DLD1 (cell line): Measurements from ENCODE around the gene NHLH1.

Experiments used
- in situ Hi-C: cut with HindIII; loops from 2 replicates; pipeline ENCODE4 v1.10.0; 2017; ENCODE audit warnings: low sequenced_read_pairs

NHLH1 gene

DNA sequence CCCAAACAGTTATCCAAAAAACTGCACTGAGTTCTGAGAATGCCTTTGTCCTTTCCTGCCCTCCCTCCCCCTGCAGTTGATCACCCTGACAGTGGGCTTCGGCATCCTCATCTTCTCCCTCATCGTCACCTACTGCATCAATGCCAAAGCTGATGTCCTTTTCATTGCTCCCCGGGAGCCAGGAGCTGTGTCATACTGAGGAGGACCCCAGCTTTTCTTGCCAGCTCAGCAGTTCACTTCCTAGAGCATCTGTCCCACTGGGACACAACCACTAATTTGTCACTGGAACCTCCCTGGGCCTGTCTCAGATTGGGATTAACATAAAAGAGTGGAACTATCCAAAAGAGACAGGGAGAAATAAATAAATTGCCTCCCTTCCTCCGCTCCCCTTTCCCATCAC is 8.8 kb upstream of the NHLH1 start:
- in situ Hi-C loops, result no loop called here

DNA sequence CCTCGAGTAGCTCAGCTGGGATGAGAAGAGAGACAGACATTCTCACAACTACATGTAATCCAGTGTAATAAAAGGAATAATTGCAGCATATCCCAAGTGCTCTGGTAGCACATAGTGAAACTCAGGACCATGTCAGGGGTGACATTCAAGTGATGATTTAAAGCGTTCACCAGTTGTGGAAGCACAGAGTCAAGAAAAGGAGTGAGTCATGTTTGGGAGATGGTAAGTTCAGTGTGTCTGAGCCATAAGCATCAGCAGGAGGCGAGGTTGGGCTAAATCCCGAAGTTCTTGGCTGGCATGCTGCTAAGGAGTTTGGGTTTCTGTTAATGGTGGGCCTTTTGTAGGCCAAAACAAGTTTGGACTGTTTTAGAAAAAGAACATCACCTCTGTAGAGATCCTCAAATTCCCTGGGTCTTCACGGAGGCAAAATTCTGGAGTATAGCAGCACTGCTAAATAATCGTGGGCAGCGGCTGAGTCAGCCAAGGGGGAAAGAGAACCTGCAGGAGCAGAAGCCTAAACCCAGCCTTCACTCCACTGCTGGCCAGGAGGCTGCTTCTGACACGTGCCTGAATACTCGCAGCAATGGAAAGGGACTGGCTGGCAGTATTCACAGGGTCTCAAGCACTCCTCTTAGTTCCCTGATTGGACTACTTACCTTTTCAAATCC is 7.2 kb upstream of the NHLH1 start:
- in situ Hi-C loops, result no loop called here

DNA sequence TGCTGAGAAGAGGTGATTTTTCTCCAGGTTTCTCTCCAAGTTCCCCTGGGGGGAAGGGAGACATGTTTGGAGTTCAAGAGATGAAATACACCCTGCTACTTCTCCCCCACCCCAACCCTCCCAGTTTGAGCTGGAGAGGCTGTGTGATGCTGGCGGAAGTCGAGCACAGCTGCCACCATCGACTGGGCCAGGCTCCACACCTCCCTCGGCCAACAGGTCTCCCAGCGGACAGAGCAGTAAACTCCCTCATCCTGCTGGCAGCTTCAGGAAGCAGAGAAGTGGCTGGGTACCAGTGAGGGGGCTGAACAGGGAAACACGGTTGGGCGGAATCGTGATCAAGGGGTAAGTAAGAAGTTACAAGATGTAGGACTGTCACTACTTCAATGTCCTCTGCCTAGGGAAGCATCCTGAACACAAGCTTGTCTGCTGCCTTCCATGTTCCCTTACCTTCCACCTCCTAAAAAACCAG is 6.6 kb upstream of the NHLH1 start:
- in situ Hi-C loops, result no loop called here

DNA sequence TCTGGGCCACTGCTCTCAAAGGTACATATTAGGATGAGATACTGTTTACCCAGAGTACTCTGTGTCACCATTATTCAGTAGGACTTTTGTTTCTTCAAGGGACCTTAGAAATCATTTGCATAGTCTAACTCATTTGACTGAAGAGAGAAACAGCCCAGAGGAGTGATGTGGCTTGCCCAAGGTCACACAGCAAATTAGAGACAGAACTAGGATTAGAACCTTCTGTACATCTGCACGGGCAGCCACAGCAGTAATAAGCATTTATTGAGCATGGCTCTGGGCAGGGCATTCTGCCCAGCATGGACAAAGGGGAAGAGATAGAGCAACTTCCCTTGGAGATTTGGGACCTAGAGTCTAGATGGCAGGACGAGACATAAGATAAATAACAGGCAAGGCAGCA is 5.7 kb upstream of the NHLH1 start:
- in situ Hi-C loops, result no loop called here

DNA sequence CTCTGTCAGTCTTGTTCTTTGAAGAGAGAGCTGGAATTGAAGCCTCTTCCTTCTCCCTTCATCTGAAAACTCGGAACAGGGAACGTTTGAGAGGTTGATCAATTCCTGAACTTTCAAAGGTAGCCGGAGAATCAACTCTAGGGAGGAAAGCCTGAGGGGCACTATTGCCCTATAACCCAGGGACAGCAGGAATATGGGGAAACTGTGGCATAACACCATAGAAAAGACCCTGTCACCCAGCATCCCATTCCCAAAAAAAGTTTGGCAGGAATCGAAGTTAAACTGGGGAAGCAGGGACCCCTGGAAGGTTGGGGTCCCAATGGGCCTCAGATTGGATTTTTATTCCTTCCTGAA is 5.1 kb upstream of the NHLH1 start:
- in situ Hi-C loops, result no loop called here

DNA sequence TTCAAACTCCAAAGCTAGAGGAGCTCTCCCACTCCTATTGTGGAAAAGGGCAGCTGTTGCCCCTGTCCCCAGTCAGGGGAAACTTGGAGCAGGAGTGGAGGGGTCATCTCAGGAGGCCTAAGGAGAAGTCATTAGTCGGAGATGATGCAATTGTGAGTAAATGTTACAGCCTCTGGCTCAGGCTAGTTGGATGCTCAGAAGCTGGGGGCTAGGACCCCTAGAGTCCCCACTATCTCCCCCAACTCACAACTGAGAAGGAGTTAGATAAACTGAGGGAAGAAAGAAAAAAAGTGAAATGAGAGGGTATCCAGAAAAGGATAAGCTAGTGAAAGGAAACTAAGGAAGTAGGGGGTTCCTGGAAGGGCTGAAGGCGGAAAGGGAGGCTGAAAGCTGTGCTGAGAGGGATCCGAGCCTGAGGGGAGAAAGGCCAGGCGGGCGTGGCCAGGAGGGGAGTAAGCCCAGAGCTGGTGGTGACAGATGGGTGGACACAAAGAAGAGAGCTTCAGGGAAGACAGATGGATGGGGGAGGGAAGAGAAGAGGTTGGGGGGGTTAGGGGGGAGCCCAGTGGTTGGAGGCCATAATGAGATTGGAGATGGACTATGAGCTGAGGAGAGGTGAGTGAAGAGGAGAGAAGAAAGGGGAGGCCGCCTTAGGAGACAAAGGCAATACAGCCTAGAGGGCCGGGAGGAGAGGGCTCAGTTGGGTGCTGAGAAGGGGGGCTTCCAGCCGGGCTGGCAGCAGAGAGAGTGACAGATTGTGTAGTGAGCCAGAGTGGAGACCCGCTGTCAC is 4.5 kb upstream of the NHLH1 start:
- in situ Hi-C loops, result no loop called here

DNA sequence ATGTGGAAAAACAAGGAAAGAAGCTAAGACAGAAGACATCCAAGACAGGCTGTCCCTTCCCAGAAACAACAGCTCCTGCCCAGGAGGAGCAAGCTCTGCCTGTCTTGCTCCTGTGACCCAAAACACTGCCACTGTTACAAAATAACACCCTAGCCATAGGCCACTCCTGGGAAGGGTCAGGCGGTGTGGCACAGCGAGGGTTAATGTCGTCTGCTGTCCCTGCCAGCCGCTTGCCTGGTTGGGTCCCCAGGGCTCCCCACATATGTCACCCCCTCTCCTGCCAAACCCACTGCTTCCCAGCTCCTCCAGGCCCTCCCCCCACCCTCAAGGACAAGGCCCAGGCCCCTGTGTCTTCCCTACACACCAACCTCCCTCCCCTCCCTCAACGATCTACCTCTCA is 3.9 kb upstream of the NHLH1 start:
- in situ Hi-C loops, result no loop called here

DNA sequence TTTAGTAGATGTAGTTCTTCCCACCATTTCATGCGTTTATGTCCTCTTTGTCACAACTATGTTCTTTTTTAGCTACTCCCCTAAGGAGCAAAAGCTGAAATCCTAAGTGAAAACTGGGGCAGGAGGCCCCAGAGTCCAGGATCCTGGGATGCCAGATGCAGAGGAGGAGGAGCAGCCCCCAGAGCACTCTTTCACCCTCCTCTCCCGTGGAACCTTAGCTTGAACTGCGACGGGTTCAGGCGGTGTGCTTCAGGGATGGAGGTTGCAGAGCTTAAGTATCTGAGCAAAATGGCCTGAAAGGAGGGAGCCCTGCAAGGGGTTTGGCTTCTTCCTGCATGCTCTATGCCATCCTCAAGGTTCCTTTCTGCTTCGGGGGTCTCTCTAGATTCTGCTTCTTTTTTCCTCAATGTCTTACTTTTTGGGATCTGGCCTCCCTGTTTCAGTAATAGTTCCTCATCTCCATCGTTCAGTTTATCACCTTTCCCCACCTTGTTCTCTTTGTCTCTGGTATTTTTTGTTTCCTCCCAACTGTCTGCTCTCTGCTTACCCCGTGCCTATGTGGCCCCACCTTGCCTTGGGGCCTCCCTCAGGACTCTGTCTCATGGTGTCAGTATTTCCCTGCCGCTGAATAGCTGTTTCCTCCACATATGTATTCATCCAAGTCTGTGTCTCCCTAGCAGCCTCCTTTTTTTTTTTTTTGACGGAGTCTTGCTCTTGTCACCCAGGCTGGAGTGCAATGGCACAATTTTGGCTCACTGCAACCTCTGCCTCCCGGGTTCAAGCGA is 2.7 kb upstream of the NHLH1 start:
- in situ Hi-C loops, result no loop called here

DNA sequence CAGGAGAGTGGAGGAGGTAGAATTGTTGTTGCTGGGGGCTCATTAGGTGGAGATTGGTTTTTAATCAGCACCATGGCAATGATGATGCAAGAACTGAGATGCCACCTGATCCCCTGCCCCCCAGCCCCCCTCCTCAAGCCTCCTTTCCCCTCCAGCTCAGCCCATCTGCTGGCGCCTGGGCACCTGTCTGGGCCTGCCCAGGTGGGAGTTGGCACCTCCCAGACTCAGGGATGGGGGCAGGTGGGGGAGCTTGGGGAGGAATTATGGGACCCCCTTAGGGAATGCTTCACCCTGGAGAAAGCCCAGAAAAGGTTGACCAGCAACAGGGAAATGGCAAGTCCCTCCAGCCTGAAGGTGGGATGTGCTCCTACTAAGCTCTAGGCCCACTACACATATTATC is 1.5 kb upstream of the NHLH1 start:
- in situ Hi-C loops, result no loop called here

DNA sequence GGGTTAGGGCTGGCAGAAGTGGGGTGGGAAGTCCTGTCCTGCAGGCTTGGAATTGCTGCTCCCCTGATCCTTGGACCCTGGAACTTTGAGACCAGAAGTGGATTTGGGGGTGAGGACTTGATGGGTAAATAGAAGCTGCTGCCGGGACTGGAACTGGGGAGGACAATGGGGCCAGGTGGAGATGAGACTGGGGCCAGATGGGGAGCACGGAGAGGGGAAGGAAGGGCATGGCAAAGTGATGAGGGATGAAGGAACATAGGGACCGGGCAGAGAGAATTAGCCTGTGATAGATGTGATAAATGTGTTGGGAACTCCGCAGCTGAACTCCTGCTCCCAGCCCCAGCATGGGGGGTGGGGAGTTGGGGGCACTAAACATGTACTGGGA is 637 bp downstream of the NHLH1 start:
- in situ Hi-C loops, result no loop called here

DNA sequence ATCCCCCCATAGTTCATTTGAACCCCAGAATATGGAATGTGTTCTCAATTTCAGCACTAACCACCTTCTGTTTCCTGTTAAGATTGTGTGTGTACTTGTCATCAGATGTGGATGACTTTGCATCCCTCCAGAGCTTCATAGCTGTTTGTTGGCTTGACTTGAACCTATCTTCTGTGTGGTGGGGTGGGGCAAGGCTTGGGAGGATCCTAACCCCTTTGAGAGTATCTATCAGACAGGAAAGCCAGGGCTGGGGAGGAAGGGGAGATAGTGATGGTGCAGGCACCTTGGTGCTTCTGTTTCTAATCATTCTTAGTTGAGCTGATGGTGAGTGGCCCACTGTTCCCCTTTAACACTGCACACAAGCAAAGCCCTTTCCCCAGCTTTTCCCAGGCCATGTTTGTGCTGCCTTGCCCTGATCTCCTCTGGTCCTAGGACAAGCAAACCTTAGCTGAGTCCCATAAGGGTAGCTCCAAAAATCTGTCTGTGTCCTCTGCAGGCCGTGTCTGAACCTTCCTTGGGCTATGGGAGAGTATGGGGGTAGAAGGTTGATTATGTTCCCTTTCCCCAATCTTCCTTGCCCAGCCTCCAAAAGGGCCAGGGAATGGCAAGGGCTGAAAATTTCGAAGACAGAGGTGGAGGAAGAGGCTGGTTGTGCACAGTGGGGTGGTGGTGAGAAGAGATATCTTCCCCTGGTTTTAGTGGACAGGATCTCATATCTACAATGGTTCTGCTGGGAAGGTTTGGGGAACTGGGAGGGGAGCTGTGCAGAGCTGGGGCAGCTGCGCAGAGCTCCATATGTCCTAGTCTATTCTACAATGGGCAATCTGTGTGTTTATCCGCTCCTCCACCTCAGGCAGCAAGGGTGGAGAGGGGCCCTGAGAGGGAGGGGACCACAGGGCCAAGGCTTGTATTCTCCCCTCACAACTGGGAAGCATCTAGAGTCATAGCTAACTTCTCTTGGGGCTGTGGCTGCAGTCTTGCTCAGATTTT is 1.4 kb downstream of the NHLH1 start:
- in situ Hi-C loops, result no loop called here

DNA sequence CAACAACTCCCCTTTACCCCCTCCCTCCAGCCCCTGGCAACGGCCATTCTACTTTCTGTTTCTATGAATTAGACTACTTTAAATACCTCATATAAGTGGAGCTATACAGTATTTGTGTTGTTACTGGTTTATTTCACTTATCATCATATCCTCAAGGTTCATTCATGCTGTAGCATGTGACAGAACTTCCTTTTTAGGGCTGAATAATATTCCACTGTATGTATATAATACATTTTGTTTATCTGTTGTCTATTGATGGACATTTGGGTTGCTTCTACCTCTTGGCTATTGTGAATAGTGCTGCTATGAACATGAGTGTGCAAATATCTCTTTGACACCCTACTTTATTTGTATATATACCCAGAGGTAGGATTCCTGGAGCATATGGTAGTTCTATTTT is 2.2 kb downstream of the NHLH1 start:
- in situ Hi-C loops, result no loop called here

DNA sequence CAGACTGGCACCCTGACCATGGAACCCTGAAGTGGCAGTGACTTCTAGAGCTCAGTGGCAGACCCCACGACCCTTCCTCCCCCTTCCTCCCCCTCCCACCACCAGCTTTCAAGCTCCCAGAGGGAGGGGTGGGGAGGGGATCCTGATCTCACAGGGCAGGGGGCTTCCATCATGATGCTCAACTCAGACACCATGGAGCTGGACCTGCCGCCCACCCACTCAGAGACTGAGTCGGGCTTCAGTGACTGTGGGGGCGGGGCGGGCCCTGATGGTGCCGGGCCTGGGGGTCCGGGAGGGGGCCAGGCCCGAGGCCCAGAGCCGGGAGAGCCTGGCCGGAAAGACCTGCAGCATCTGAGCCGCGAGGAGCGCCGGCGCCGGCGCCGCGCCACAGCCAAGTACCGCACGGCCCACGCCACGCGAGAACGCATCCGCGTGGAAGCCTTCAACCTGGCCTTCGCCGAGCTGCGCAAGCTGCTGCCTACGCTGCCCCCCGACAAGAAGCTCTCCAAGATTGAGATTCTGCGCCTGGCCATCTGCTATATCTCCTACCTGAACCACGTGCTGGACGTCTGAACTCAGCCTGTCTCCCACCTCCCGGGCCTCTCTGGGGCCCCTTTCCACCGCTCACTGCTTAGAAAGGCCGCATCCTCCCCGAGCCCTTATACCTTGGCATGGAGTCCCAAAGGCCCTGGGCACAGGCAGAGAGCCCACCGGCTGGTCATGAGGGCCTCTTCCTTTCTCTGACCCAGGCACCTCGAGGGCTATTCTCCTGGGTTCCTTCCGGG is 3.9 kb downstream of the NHLH1 start:
- in situ Hi-C loops, result no loop called here

DNA sequence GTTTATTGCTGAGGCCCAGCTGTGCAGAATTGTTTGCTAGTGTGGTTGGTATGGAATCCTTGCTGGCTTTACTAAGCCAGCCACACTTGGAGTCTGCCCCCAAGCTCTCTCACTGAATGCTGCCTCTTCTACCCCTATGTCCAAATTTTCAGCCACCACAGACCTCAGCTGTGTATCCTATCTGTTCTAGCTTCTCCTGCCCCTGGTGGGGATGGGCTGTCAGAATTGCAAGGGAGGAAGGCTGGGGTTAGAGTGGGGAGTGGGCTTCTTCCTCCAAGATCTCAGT is 4.4 kb downstream of the NHLH1 start:
- in situ Hi-C loops, result no loop called here

DNA sequence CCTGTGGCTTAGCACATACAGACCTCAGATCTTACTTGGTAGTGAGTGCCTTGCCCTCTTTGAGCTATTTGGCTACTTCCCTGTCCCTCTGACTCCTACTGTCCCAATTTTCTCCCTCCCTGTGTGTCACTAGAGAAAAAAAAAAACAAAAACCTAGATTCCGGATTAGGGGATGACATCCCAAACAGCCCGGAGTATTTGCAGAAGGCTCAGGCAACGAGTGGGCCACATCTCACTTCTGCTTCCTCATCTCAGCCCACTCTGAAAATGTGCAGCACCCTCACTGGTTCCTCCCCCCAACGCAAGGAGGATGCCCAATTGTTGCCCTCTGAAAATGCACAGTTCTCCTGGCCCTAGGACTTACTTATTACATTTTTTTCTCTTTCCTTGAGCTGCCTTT is 4.9 kb downstream of the NHLH1 start:
- in situ Hi-C loops, result no loop called here

DNA sequence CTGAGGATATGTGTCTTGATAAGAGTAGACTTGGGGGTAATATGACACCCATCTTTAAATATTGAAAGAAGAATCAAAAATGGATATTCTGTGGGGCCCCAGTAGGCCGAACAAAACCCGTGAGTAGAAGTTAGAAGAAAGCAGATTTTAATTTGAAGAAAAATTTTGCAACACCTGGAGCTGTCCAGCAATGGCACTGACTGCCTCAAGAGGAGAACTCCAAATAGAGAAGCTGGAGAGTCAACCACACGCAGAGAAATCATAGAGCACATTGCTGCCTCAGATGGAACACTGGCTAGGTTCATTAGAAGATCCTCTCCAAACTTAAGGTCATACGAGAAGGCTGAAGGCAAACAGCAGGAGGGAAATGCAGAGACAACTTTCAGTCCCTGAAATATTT is 6.8 kb downstream of the NHLH1 start:
- in situ Hi-C loops, result no loop called here

DNA sequence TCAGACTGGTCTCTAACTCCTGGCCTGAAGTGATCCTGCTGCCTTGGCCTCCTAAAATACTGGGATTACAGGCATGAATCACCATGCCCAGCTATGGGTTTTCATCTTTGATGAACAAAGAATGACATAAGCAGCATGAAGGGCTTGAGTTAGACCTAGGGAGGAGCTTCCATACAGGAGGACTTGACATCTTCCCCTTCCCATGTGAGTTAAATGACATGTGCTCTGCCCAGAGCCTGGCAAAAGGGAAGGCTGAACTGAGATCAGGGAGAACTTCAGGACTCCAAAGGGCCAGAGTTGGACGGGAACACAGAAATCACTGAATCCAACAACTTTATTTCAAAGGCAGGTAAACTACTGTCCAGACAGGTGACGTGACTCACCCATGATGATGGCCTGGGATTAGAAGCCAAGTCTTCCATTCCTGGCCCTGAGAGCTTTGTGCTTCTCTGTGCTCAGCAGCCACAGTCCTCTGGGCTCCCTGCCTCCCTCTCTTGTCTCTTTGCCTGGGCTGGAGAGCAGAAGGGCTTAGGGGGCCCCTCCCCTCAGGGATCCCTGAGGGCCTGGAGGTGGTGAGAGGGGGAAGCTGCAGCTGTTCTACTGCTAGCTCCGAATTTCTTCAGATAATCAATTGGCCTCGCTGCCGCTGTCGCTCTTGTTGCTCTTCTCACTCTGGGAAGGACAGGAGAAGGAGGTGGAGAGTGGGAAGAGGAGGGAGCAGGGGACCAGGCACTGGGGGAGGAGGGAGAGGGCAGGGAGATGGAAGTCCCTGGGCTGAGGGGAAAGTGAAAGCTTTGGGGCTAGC is 7.6 kb downstream of the NHLH1 start:
- in situ Hi-C loops, result no loop called here

DNA sequence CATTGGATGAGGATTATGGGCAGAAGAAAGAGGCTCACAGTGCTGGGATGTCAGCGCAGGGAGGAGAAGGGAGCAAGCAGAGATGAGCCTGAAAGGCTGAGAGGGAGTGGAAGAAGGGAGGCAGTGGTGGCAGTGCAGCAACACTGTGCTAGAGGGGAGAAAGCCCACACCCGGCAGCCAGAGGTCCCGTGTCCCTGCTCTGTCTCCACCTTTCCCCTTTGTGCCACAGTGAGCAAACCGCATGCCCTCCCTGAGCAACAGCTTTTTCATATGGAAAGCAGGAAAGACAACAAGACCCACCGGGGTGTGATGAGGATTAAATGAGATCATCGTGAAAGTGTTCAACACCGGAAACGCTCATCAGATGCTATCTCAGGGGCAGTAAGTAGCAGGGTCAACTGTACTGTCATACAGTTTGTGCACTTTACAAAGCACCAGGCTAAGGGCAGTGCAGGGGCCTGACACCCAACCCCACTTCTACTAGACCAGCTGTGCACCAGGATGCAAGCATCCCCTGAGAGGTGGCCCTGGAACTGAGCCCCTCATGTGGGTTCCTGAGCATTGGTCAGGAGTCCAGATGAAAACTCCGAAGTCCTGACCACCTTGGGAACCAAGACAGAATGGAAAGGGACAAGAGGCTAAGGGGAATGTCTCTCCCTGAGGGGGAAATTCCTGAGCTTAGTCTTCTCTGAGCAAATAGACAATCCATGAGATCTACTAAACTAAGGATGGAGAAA is 9.1 kb downstream of the NHLH1 start:
- in situ Hi-C loops, result no loop called here
